Upper lobe of left lung (tissue), 4 donors: ENCODE results near the gene PCDH1.

Experiments
- CTCF ChIP-seq, 6 experiments: fragments of 450-650 bp in 4 of 6; fragments of 200-600 bp in 2 of 6; sonication (generic) in 2 of 6; IDR thresholded peaks; one replicate each; pipeline ENCODE4 v1.5.1; 2016 to 2019; ENCODE audit warnings: antibody characterized with exemption in 6 of 6
- EP300 ChIP-seq, 4 donors: sonication (generic); formaldehyde crosslinking; IDR thresholded peaks; one replicate each; pipeline ENCODE4 v1.5.1; 2017; ENCODE audit warnings: antibody characterized with exemption in 4 of 4, control low read depth in 2 of 4
- POLR2A ChIP-seq, 4 donors: fragments of 450-650 bp; IDR thresholded peaks; one replicate each; pipeline ENCODE4 v1.5.1; 2016 to 2017; ENCODE audit warnings: antibody characterized with exemption in 4 of 4, mild to moderate bottlenecking in 2 of 4

GRCh38 chr5:141923448-141924313, 45.5 kb upstream of the PCDH1 start, which contains the start of gene DELE1:
- TF ChIP-seq POLR2A (IDR thresholded peaks at IDR 0.05) (peak in 3 of 4 donors; percentile 64 to 94 (median 80)), CTCF (IDR thresholded peaks at IDR 0.05) (peak in 3 of 6 experiments; percentile 19 to 39 (median 38)), EP300 (IDR thresholded peaks at IDR 0.05) (peak in 2 of 4 donors; percentile 36 to 38)
